Liver (tissue), 3 donors: ENCODE results near the gene EMX2.

Source experiments
- JUND ChIP-seq, 2 donors: IDR thresholded peaks; 2 replicates each; pipeline ENCODE4 v1.6.1; 2016; ENCODE audit warnings: antibody characterized with exemption in 2 of 2
- NR2F2 ChIP-seq: IDR thresholded peaks from 2 replicates; pipeline ENCODE4 v1.6.1; 2016; ENCODE audit warnings: antibody characterized with exemption
- RAD21 ChIP-seq, 2 donors: IDR thresholded peaks; 2 replicates each; pipeline ENCODE4 v1.6.1; 2016; ENCODE audit warnings: antibody characterized with exemption in 2 of 2, mild to moderate bottlenecking in 2 of 2
- SP1 ChIP-seq: IDR thresholded peaks from 2 replicates; pipeline ENCODE4 v1.6.1; 2018; ENCODE audit warnings: antibody characterized with exemption, mild to moderate bottlenecking
- TAF1 ChIP-seq: conservative IDR thresholded peaks from 2 replicates; pipeline ENCODE4 v1.6.1; 2016; ENCODE audit warnings: antibody characterized with exemption, mild to moderate bottlenecking
- YY1 ChIP-seq: IDR thresholded peaks from 2 replicates; pipeline ENCODE4 v1.6.1; 2016; ENCODE audit warnings: antibody characterized with exemption, mild to moderate bottlenecking
- TF ChIP-seq, protein P1 (sequence below): fragments of 150-350 bp; IDR thresholded peaks from 2 replicates; pipeline ENCODE4 v1.5.1; 2017; ENCODE audit warnings: improper control_type of control experiment, low read depth, low read length; ENCODE audit not compliant: missing input control
- TF ChIP-seq, protein P2 (sequence below): IDR thresholded peaks from 2 replicates; pipeline ENCODE4 v1.6.1; 2016; ENCODE audit warnings: antibody characterized with exemption
- TF ChIP-seq, protein P3 (sequence below): IDR thresholded peaks from 2 replicates; pipeline ENCODE4 v1.6.1; 2016; ENCODE audit warnings: antibody characterized with exemption, mild to moderate bottlenecking
- donor health status: healthy.
- donor health status: healthy.

DNA sequence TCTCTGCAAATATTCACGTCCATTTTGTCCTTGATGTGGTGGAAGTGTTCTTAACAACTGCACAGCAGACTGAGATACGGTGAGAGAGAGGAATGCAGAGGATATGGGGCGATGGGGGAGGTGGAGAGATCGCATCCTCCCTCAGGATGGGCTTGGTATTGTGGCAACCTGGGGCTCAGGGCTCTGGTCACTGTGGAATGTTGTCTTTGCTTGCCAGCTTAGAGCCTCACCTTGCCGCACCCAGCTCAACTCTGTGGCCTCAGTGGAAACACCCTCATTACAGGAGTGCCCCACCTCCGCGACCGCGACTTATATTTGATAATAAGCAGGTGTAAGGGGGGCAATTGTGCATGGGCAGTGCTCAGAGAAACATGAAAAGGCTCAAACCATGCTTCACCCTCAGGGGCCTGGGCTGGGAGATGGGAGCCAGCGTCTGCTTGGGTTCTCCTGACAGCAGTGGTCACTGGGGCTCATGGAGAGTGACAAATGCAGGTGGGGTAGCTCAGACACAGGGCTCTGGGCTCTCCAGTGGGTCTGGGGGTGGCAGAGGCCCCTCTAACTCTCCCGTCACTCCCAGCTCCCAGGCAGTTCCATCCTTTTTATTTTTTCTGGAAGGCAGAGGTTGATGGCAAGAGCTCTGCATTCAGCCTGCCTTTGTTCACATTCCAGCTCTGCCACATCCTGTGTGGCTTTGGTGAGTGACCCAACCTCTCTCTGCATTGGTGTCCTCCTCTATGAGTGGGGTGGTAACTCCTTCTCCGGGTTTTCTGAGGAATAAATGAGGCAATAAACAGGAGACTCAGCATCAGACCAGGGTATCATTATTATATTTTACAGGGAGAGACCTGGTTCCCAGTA lies 43.1 kb upstream of the EMX2 start:
- TF ChIP-seq, protein P1, sequence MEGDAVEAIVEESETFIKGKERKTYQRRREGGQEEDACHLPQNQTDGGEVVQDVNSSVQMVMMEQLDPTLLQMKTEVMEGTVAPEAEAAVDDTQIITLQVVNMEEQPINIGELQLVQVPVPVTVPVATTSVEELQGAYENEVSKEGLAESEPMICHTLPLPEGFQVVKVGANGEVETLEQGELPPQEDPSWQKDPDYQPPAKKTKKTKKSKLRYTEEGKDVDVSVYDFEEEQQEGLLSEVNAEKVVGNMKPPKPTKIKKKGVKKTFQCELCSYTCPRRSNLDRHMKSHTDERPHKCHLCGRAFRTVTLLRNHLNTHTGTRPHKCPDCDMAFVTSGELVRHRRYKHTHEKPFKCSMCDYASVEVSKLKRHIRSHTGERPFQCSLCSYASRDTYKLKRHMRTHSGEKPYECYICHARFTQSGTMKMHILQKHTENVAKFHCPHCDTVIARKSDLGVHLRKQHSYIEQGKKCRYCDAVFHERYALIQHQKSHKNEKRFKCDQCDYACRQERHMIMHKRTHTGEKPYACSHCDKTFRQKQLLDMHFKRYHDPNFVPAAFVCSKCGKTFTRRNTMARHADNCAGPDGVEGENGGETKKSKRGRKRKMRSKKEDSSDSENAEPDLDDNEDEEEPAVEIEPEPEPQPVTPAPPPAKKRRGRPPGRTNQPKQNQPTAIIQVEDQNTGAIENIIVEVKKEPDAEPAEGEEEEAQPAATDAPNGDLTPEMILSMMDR = no peak
- TF ChIP-seq TAF1 = no peak
- TF ChIP-seq, protein P2, sequence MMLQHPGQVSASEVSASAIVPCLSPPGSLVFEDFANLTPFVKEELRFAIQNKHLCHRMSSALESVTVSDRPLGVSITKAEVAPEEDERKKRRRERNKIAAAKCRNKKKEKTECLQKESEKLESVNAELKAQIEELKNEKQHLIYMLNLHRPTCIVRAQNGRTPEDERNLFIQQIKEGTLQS = no peak
- TF ChIP-seq, protein P3, sequence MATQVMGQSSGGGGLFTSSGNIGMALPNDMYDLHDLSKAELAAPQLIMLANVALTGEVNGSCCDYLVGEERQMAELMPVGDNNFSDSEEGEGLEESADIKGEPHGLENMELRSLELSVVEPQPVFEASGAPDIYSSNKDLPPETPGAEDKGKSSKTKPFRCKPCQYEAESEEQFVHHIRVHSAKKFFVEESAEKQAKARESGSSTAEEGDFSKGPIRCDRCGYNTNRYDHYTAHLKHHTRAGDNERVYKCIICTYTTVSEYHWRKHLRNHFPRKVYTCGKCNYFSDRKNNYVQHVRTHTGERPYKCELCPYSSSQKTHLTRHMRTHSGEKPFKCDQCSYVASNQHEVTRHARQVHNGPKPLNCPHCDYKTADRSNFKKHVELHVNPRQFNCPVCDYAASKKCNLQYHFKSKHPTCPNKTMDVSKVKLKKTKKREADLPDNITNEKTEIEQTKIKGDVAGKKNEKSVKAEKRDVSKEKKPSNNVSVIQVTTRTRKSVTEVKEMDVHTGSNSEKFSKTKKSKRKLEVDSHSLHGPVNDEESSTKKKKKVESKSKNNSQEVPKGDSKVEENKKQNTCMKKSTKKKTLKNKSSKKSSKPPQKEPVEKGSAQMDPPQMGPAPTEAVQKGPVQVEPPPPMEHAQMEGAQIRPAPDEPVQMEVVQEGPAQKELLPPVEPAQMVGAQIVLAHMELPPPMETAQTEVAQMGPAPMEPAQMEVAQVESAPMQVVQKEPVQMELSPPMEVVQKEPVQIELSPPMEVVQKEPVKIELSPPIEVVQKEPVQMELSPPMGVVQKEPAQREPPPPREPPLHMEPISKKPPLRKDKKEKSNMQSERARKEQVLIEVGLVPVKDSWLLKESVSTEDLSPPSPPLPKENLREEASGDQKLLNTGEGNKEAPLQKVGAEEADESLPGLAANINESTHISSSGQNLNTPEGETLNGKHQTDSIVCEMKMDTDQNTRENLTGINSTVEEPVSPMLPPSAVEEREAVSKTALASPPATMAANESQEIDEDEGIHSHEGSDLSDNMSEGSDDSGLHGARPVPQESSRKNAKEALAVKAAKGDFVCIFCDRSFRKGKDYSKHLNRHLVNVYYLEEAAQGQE = no peak
- no peak for TF ChIP-seq YY1
- no peak for TF ChIP-seq JUND (IDR thresholded peaks at IDR 0.05)
- no peak for TF ChIP-seq SP1
- no peak for TF ChIP-seq NR2F2
- TF ChIP-seq RAD21 (IDR thresholded peaks at IDR 0.05) = no peak
